H9 (cell line): Measurements from ENCODE around the gene ZNFX1. TPM values are rescaled to one million over a fixed set of nuclear protein-coding genes. Genes with fewer than 3 reads are reported as not detected.

ENCODE experiments used
- DNase-seq: peaks from one replicate; pipeline ENCODE4 v3.0.0-alpha.2; 2017
- H2AFZ ChIP-seq: one replicate; pipeline ENCODE4 v1.6.1; 2013; ENCODE audit warnings: mild to moderate bottlenecking, low read length, control low read depth, moderate library complexity
- H2AK5ac ChIP-seq: 2 replicates; pipeline ENCODE4 v1.6.1; 2013; ENCODE audit warnings: low read length, control low read depth, mixed read lengths; ENCODE audit not compliant: insufficient read length
- H2BK120ac ChIP-seq: one replicate; pipeline ENCODE4 v1.6.1; 2013; ENCODE audit warnings: low read depth, mild to moderate bottlenecking, low read length, control low read depth, inconsistent platforms; ENCODE audit not compliant: poor library complexity, severe bottlenecking
- H2BK12ac ChIP-seq: 2 replicates; pipeline ENCODE4 v1.6.1; 2013; ENCODE audit warnings: low read length, control low read depth, mixed read lengths, low read depth; ENCODE audit not compliant: insufficient read length
- H2BK15ac ChIP-seq: 2 replicates; pipeline ENCODE4 v1.6.1; 2013; ENCODE audit warnings: low read depth, low read length, control low read depth
- H2BK20ac ChIP-seq: one replicate; pipeline ENCODE4 v1.6.1; 2013; ENCODE audit warnings: low read depth, mild to moderate bottlenecking, low read length, control low read depth, inconsistent platforms; ENCODE audit not compliant: poor library complexity, severe bottlenecking
- H2BK5ac ChIP-seq: 2 replicates; pipeline ENCODE4 v1.6.1; 2013; ENCODE audit warnings: low read length, control low read depth, mixed read lengths; ENCODE audit not compliant: insufficient read length
- H3K14ac ChIP-seq: 2 replicates; pipeline ENCODE4 v1.6.1; 2013; ENCODE audit warnings: low read length, control low read depth; ENCODE audit not compliant: insufficient read depth
- H3K18ac ChIP-seq: 2 replicates; pipeline ENCODE4 v1.6.1; 2013; ENCODE audit warnings: low read depth, mild to moderate bottlenecking, mixed read lengths, low read length, control low read depth; ENCODE audit not compliant: insufficient read length
- H3K23ac ChIP-seq: 2 replicates; pipeline ENCODE4 v1.6.1; 2013; ENCODE audit warnings: low read length, control low read depth, mixed read lengths, low read depth; ENCODE audit not compliant: insufficient read length
- H3K23me2 ChIP-seq: 2 replicates; pipeline ENCODE4 v1.6.1; 2013; ENCODE audit warnings: low read depth, mild to moderate bottlenecking, mixed read lengths, low read length, control low read depth; ENCODE audit not compliant: insufficient read length, poor library complexity, severe bottlenecking
- H3K27ac ChIP-seq: 2 replicates; pipeline ENCODE4 v1.5.1; 2013; ENCODE audit warnings: low read length, control low read depth, mixed read lengths, low read depth; ENCODE audit not compliant: insufficient read length
- H3K27me3 ChIP-seq: 2 replicates; pipeline ENCODE4 v1.6.1; 2013; ENCODE audit warnings: low read length, control low read depth, inconsistent platforms; ENCODE audit not compliant: insufficient read depth
- H3K4ac ChIP-seq: 2 replicates; pipeline ENCODE4 v1.6.1; 2013; ENCODE audit warnings: low read depth, mild to moderate bottlenecking, control low read depth, inconsistent platforms, low read length, moderate library complexity
- H3K4me1 ChIP-seq: 2 replicates; pipeline ENCODE4 v1.6.1; 2013; ENCODE audit warnings: low read length, control low read depth, inconsistent platforms; ENCODE audit not compliant: insufficient read depth
- H3K4me2 ChIP-seq: 2 replicates; pipeline ENCODE4 v1.6.1; 2013; ENCODE audit warnings: low read length, control low read depth, mixed read lengths; ENCODE audit not compliant: insufficient read length, insufficient read depth
- H3K56ac ChIP-seq: 2 replicates; pipeline ENCODE4 v1.6.1; 2013; ENCODE audit warnings: low read depth, mild to moderate bottlenecking, mixed read lengths, low read length, control low read depth; ENCODE audit not compliant: insufficient read length
- H3K79me1 ChIP-seq: 2 replicates; pipeline ENCODE4 v1.6.1; 2013; ENCODE audit warnings: low read depth, mild to moderate bottlenecking, moderate library complexity, low read length, control low read depth, inconsistent platforms; ENCODE audit not compliant: insufficient read depth, poor library complexity, severe bottlenecking
- H3K79me2 ChIP-seq: 2 replicates; pipeline ENCODE4 v1.6.1; 2013; ENCODE audit warnings: low read length, control low read depth, inconsistent platforms; ENCODE audit not compliant: insufficient read depth
- H3K9ac ChIP-seq: 2 replicates; pipeline ENCODE4 v1.6.1; 2013; ENCODE audit warnings: low read length, control low read depth, mixed read lengths; ENCODE audit not compliant: insufficient read length; ENCODE audit errors: extremely low read depth
- H3K9me3 ChIP-seq: one replicate; pipeline ENCODE4 v1.6.1; 2013; ENCODE audit warnings: low read depth, low read length, inconsistent platforms; ENCODE audit not compliant: control insufficient read depth
- H3T11ph ChIP-seq: one replicate; pipeline ENCODE4 v1.6.1; 2013; ENCODE audit warnings: mild to moderate bottlenecking, low read length, control low read depth, inconsistent platforms
- H4K20me1 ChIP-seq: one replicate; pipeline ENCODE4 v1.6.1; 2013; ENCODE audit not compliant: control insufficient read depth, insufficient read length, insufficient read depth
- H4K5ac ChIP-seq: 2 replicates; pipeline ENCODE4 v1.6.1; 2013; ENCODE audit warnings: low read depth, mild to moderate bottlenecking, mixed read lengths, low read length, control low read depth; ENCODE audit not compliant: insufficient read length
- H4K8ac ChIP-seq: replicated peaks from 2 replicates; pipeline ENCODE4 v1.6.1; 2013; ENCODE audit warnings: low read length, control low read depth, mixed read lengths, low read depth; ENCODE audit not compliant: insufficient read length
- H4K91ac ChIP-seq: 2 replicates; pipeline ENCODE4 v1.6.1; 2013; ENCODE audit warnings: low read depth, mild to moderate bottlenecking, moderate library complexity, mixed read lengths, low read length, control low read depth; ENCODE audit not compliant: insufficient read length
- H3K27ac Mint-ChIP-seq, 3 experiments: 2 replicates in 2 of 3; 3 replicates in 1 of 3; pipeline ENCODE4 v1.8.0; 2020 to 2021; ENCODE audit warnings: mixed read lengths in 3 of 3, mild to moderate bottlenecking in 1 of 3, moderate library complexity in 1 of 3
- H3K27me3 Mint-ChIP-seq: 2 replicates; pipeline ENCODE4 v1.8.0; 2021; ENCODE audit warnings: low read depth, mild to moderate bottlenecking, moderate library complexity, mixed read lengths
- H3K36me3 Mint-ChIP-seq, 3 experiments: 2 replicates in 2 of 3; 3 replicates in 1 of 3; pipeline ENCODE4 v1.8.0; 2020 to 2021; ENCODE audit warnings: low read depth in 3 of 3, mixed read lengths in 3 of 3; ENCODE audit not compliant: insufficient read depth in 1 of 3
- H3K4me1 Mint-ChIP-seq, 2 experiments: 2 replicates each; pipeline ENCODE4 v1.8.0; 2020; ENCODE audit warnings: mixed read lengths in 2 of 2
- H3K4me3 Mint-ChIP-seq, 2 experiments: 2 replicates in 1 of 2; 3 replicates in 1 of 2; pipeline ENCODE4 v1.8.0; 2020 to 2021; ENCODE audit warnings: mild to moderate bottlenecking in 2 of 2, mixed read lengths in 2 of 2, moderate library complexity in 1 of 2
- H3K9me3 Mint-ChIP-seq, 2 experiments: 2 replicates in 1 of 2; 3 replicates in 1 of 2; pipeline ENCODE4 v1.8.0; 2020; ENCODE audit warnings: mild to moderate bottlenecking in 2 of 2, mixed read lengths in 2 of 2, moderate library complexity in 1 of 2
- WGBS: extraction: QIAGEN DNeasy Blood & Tissue Kit; methylation state at CpG from one replicate; pipeline ENCODE4 v1.1.7; 2013; ENCODE audit warnings: missing lambda C conversion rate, low lambda C conversion rate, mixed read lengths; ENCODE audit not compliant: insufficient read length; ENCODE audit errors: extremely low coverage; 5-methylcytosine and 5-hydroxymethylcytosine counted together
- total RNA-seq: library from RNA; stranded (reverse); gene quantifications from 2 replicates; pipeline ENCODE4 v1.2.1, GENCODE V29; 2021
- TF ChIP-seq, protein P1 (sequence below): fragments of 200-600 bp; sonication (generic); conservative IDR thresholded peaks from 3 replicates; pipeline ENCODE4 v1.8.0; 2021; ENCODE audit warnings: antibody characterized with exemption, mild to moderate bottlenecking

Gene ZNFX1
- total RNA-seq, 1 experiment from 2014 or later: 13.3 TPM

DNA sequence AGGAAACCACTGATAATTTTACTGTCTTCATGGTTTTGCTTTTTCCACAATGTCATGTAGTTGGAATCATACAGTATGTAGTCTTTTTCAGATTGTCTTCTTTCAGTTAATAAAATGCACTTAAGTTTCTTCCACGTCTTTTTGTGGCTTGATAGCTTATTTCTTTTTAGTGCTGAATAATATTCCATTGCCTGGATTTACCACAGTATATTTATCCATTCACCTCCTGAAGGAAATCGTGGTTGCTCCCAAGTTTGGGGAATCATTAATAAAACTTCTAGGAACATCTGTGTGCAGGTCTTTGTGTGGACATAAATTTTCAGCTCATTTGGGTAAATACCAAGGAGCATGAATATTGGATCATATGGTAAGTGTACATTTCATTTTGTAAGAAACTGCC, 38.8 kb upstream of the ZNFX1 start:
- H3K4me1 Mint-ChIP-seq: peaks cover 17 to 20% of the 10 kb centered on the region in 2 experiments
- Histone ChIP-seq H3K18ac (no peak overlapping the region), H2AFZ (no peak overlapping the region), H3K14ac (no peak overlapping the region), H3K79me2 (no peaks in the 10 kb centered on the region), H2BK12ac (no peak overlapping the region), H3T11ph (no peak overlapping the region), H2BK15ac (no peak overlapping the region), H3K56ac (no peak overlapping the region), H3K9ac (no peak overlapping the region), H2AK5ac (no peak overlapping the region), H3K27ac (no peak overlapping the region), H3K9me3 (no peaks in the 10 kb centered on the region), H4K8ac (no peak overlapping the region), H4K20me1 (no peaks in the 10 kb centered on the region), H3K4me1 (no peaks in the 10 kb centered on the region), H3K23me2 (peaks cover 9% of the 10 kb centered on the region), H4K5ac (no peak overlapping the region), H3K4ac (no peak overlapping the region), H3K79me1 (no peaks in the 10 kb centered on the region), H2BK5ac (no peak overlapping the region), H4K91ac (no peak overlapping the region), H2BK120ac (no peak overlapping the region), H3K27me3 (peaks cover 20% of the 10 kb centered on the region; the same call in 1 of the 2 replicates), H3K4me2 (no peak overlapping the region), H2BK20ac (no peak overlapping the region), H3K23ac (no peak overlapping the region)
- WGBS: no CpG with 5 or more reads among the region's 2 CpGs
- H3K36me3 Mint-ChIP-seq: no peaks in the 10 kb centered on the region; a peak in 1 of 7 replicates
- TF ChIP-seq, protein P1, sequence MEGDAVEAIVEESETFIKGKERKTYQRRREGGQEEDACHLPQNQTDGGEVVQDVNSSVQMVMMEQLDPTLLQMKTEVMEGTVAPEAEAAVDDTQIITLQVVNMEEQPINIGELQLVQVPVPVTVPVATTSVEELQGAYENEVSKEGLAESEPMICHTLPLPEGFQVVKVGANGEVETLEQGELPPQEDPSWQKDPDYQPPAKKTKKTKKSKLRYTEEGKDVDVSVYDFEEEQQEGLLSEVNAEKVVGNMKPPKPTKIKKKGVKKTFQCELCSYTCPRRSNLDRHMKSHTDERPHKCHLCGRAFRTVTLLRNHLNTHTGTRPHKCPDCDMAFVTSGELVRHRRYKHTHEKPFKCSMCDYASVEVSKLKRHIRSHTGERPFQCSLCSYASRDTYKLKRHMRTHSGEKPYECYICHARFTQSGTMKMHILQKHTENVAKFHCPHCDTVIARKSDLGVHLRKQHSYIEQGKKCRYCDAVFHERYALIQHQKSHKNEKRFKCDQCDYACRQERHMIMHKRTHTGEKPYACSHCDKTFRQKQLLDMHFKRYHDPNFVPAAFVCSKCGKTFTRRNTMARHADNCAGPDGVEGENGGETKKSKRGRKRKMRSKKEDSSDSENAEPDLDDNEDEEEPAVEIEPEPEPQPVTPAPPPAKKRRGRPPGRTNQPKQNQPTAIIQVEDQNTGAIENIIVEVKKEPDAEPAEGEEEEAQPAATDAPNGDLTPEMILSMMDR: no peak
- DNase-seq: no peak
- H3K4me3 Mint-ChIP-seq: no peak overlapping the region
- no peak overlapping the region for H3K27ac Mint-ChIP-seq
- peaks cover 5 to 10% of the 10 kb centered on the region in 2 experiments; a peak in 2 of 5 replicates for H3K9me3 Mint-ChIP-seq
- peaks cover 86% of the 10 kb centered on the region for H3K27me3 Mint-ChIP-seq
